Nephron progenitor cell (in vitro differentiated cells): ENCODE results near the gene KIF26B.

Source experiments
- DNase-seq: peaks from one replicate; pipeline ENCODE4 v3.0.0; 2021
- H3K27ac Mint-ChIP-seq: 2 replicates; pipeline ENCODE4 v1.8.0; 2021; ENCODE audit warnings: mild to moderate bottlenecking, moderate library complexity, mixed read lengths
- H3K27me3 Mint-ChIP-seq: 2 replicates; pipeline ENCODE4 v1.8.0; 2021; ENCODE audit warnings: mild to moderate bottlenecking, low read depth, mixed read lengths; ENCODE audit not compliant: poor library complexity
- H3K36me3 Mint-ChIP-seq: 2 replicates; pipeline ENCODE4 v1.8.0; 2021; ENCODE audit warnings: low read depth, mixed read lengths
- H3K4me1 Mint-ChIP-seq: 2 replicates; pipeline ENCODE4 v1.8.0; 2021; ENCODE audit warnings: mixed read lengths
- H3K4me3 Mint-ChIP-seq: 2 replicates; pipeline ENCODE4 v1.8.0; 2021; ENCODE audit warnings: mild to moderate bottlenecking, moderate library complexity, mixed read lengths
- H3K9me3 Mint-ChIP-seq: 2 replicates; pipeline ENCODE4 v1.8.0; 2021; ENCODE audit warnings: mild to moderate bottlenecking, moderate library complexity, mixed read lengths
- CTCF ChIP-seq: fragments of 200-600 bp; sonication (generic); IDR thresholded peaks from 2 replicates; pipeline ENCODE4 v1.5.0; 2021; ENCODE audit warnings: antibody characterized with exemption

Gene KIF26B

DNA sequence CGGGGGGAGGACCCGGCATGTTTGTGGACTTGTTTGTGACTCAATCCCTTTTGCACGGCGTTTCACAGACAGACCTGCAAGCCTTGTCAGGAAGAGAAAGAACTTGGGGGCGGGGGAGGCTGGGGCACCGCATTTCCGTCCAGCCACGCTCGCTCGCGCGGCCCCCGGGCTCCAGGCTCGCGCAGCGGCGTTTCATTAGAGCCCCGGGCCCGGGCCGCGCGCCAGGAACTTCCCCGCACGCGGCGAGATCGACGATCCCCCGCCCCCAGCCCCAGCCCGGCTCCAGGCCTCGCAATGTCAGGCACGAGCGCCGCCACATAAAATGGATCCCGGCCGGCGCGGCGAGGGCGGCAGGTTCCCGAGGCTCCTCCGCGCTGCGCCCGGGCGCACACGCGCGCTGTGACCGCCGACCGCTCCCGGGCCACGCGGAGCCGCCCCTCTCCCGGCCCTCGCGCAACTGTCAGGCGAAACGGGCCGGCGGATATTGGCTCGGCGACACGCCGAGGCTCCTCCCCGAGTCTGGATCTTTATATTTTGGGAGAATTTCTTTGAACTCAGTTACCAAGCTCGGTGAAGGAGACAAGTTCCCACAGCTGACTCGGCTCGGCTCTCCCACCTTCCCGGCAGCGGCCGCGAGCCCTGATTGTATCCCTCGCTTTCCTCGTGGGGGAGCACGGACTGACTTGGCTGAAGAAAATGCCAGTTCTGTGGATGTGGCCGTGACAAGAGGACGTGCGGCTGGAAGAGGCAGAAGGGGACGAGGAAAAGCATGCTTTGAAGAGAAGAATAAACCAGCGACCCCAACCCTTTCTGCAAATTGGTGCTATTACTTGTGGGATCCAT, at the start of gene KIF26B:
KIF26B (plus strand) TSS at position 557 of the 843 bp plus-strand sequence. CDS start 440 bp downstream, outside the sequence.
- H3K27me3 Mint-ChIP-seq, result peaks cover 8% of the 10 kb centered on the region
- peak within 1 kb of the TSS; percentile 96 for H3K4me3 Mint-ChIP-seq
- H3K36me3 Mint-ChIP-seq, result peaks cover 11% of the 10 kb centered on the region
- H3K4me1 Mint-ChIP-seq, result peaks cover 28% of the 10 kb centered on the region
- peaks cover 3% of the 10 kb centered on the region for H3K9me3 Mint-ChIP-seq
- TF ChIP-seq CTCF, result no peak
- DNase-seq, result peak; percentile 80
- peak within 1 kb of the TSS; percentile 97 for H3K27ac Mint-ChIP-seq

DNA sequence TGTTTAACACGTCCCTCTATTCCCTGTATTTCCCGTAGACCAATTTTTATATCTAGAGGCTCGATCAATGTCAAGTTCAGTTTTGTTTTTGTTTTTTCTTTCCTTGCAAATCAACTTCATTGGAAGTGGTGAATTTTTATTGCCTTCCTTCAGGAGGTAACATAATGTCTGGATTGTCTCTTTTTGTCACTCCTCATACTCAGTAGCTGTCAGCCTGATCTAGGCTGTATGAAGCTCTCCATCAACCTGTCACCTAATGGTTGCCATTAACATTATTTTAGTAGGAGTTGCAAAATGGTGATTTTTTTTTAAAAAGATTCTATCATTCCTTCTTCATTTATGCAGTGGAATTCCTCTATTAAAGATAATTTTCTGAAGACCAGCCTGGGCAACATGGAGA, 49.7 kb upstream of the KIF26B start:
- peaks cover 23% of the 10 kb centered on the region for H3K36me3 Mint-ChIP-seq
- no peak for DNase-seq
- H3K4me3 Mint-ChIP-seq, result no peak overlapping the region
- H3K9me3 Mint-ChIP-seq, result peaks cover 18% of the 10 kb centered on the region
- peaks cover 8% of the 10 kb centered on the region for H3K27me3 Mint-ChIP-seq
- no peak for TF ChIP-seq CTCF
- peaks cover 33% of the 10 kb centered on the region for H3K4me1 Mint-ChIP-seq
- H3K27ac Mint-ChIP-seq, result no peak overlapping the region

- no peak for TF ChIP-seq CTCF
- peaks cover 18% of the 10 kb centered on the region for H3K9me3 Mint-ChIP-seq
- H3K4me3 Mint-ChIP-seq, result no peak overlapping the region
- H3K4me1 Mint-ChIP-seq, result peaks cover 41% of the 10 kb centered on the region
- H3K27ac Mint-ChIP-seq, result no peak overlapping the region
- peaks cover 8% of the 10 kb centered on the region for H3K27me3 Mint-ChIP-seq
- no peak for DNase-seq
- H3K36me3 Mint-ChIP-seq, result peaks cover 23% of the 10 kb centered on the region
Observed at GRCh38 chr1:245105815-245106410, 48.9 kb upstream of the KIF26B start.

DNA sequence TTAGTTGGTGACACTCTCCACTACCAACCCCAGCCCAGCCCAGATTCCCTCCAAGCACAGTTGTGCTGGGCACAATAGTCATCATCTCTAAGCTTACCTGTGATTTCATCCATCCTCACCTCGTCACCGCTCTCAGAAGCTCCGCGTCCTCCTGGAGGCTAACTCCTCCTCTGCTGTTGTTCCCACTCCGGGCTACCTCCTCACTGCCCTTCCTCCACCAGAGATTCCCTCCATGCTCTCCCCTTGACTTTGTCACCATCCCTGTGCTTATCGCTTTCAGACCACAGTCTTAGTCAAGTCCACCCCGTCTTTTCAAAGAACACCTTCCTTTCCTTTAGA, 47.0 kb upstream of the KIF26B start:
- Mint-ChIP-seq H3K4me3 (no peak overlapping the region), H3K27me3 (peaks cover 8% of the 10 kb centered on the region), H3K4me1 (peaks cover 47% of the 10 kb centered on the region), H3K9me3 (peaks cover 18% of the 10 kb centered on the region), H3K36me3 (peaks cover 19% of the 10 kb centered on the region), H3K27ac (peak overlapping the region; percentile 8)
- no peak for DNase-seq
- TF ChIP-seq CTCF, result no peak

GRCh38 chr1:245108246-245108645, 46.5 kb upstream of the KIF26B start:
- H3K36me3 Mint-ChIP-seq, result peaks cover 19% of the 10 kb centered on the region
- H3K27ac Mint-ChIP-seq, result peak overlapping the region; percentile 1
- H3K4me1 Mint-ChIP-seq, result peaks cover 47% of the 10 kb centered on the region
- H3K4me3 Mint-ChIP-seq, result no peak overlapping the region
- no peak for DNase-seq
- peaks cover 8% of the 10 kb centered on the region for H3K27me3 Mint-ChIP-seq
- no peak for TF ChIP-seq CTCF
- H3K9me3 Mint-ChIP-seq, result peaks cover 18% of the 10 kb centered on the region
